Mucosa of gallbladder (tissue), 1 donor: ENCODE data around the gene NOS1. TPM values are rescaled to one million over a fixed set of nuclear protein-coding genes. Genes with fewer than 3 reads are reported as not detected.
"Not testable (repeated sequence)": the region's sequence is repeated elsewhere in the genome, so short reads cannot be mapped to it uniquely, and the experiment has no call there.

Experiments used
- DNase-seq: peaks from one replicate; pipeline ENCODE4 v3.0.0-alpha.2; 2020; ENCODE audit warnings: low spot score
- total RNA-seq: library from RNA; stranded (reverse); gene quantifications from one replicate; pipeline ENCODE4 v1.2.1, GENCODE V29; 2021
- donor health status: DM: no; HTN: no; CAD: no.

Gene NOS1
- 0.40 TPM for total RNA-seq

- no peak for DNase-seq
Observed at GRCh38 chr12:117361347-117361751, at the start of gene NOS1. NOS1 (minus strand) TSS chr12:117361626; CDS start chr12:117331069, 30,557 bp downstream.

- no peak for DNase-seq
Observed at GRCh38 chr12:117409286-117409685, 47.9 kb upstream of the NOS1 start.

- peak; percentile 75 for DNase-seq
Observed at GRCh38 chr12:117408161-117408791, 46.9 kb upstream of the NOS1 start.

- DNase-seq, result no peak
Observed at GRCh38 chr12:117404940-117405339, 43.5 kb upstream of the NOS1 start.

- no peak for DNase-seq
Observed at GRCh38 chr12:117404203-117404853, 42.9 kb upstream of the NOS1 start.

GRCh38 chr12:117403586-117404139 lies 42.2 kb upstream of the NOS1 start:
- no peak for DNase-seq

- no peak for DNase-seq
Observed at GRCh38 chr12:117402363-117402762, 40.9 kb upstream of the NOS1 start.

- no peak for DNase-seq
Observed at GRCh38 chr12:117400912-117401311, 39.5 kb upstream of the NOS1 start.

- not testable (repeated sequence) for DNase-seq
Observed at GRCh38 chr12:117398482-117398881, 37.1 kb upstream of the NOS1 start.

- no peak for DNase-seq
Observed at GRCh38 chr12:117395766-117396165, 34.3 kb upstream of the NOS1 start.

- DNase-seq, result no peak
Observed at GRCh38 chr12:117394491-117394890, 33.1 kb upstream of the NOS1 start.

- DNase-seq, result no peak
Observed at GRCh38 chr12:117393656-117394055, 32.2 kb upstream of the NOS1 start.

- no peak for DNase-seq
Observed at GRCh38 chr12:117390866-117391265, 29.4 kb upstream of the NOS1 start.

- DNase-seq, result no peak
Observed at GRCh38 chr12:117388951-117389446, 27.6 kb upstream of the NOS1 start.

- DNase-seq, result no peak
Observed at GRCh38 chr12:117387832-117388231, 26.4 kb upstream of the NOS1 start.

GRCh38 chr12:117384735-117385134 lies 23.3 kb upstream of the NOS1 start:
- DNase-seq, result no peak

- DNase-seq, result no peak
Observed at GRCh38 chr12:117380083-117380482, 18.7 kb upstream of the NOS1 start.

- no peak for DNase-seq
Observed at GRCh38 chr12:117377758-117378157, 16.3 kb upstream of the NOS1 start.

GRCh38 chr12:117370588-117370987 lies 9.2 kb upstream of the NOS1 start:
- no peak for DNase-seq

- DNase-seq, result not testable (repeated sequence)
Observed at GRCh38 chr12:117370000-117370399, 8.6 kb upstream of the NOS1 start.

GRCh38 chr12:117367006-117367638 lies 5.7 kb upstream of the NOS1 start:
- peak; percentile 78 for DNase-seq

GRCh38 chr12:117365049-117365616 lies 3.7 kb upstream of the NOS1 start:
- DNase-seq, result no peak
